Esophagus squamous epithelium (tissue), 4 donors: ENCODE data around the gene GPC3.

ENCODE experiments used
- POLR2A ChIP-seq, 4 donors: fragments of 450-650 bp; IDR thresholded peaks; one replicate each; pipeline ENCODE4 v1.6.1; 2017; ENCODE audit warnings: antibody characterized with exemption in 4 of 4, mild to moderate bottlenecking in 4 of 4, moderate library complexity in 3 of 4
- TF ChIP-seq, protein P1 (sequence below), 6 experiments: fragments of 450-650 bp in 4 of 6; fragments of 200-600 bp in 2 of 6; sonication (generic) in 2 of 6; IDR thresholded peaks; one replicate each; pipeline ENCODE4 v1.5.1; 2016 to 2019; ENCODE audit warnings: antibody characterized with exemption in 6 of 6, mild to moderate bottlenecking in 4 of 6, moderate library complexity in 4 of 6

DNA sequence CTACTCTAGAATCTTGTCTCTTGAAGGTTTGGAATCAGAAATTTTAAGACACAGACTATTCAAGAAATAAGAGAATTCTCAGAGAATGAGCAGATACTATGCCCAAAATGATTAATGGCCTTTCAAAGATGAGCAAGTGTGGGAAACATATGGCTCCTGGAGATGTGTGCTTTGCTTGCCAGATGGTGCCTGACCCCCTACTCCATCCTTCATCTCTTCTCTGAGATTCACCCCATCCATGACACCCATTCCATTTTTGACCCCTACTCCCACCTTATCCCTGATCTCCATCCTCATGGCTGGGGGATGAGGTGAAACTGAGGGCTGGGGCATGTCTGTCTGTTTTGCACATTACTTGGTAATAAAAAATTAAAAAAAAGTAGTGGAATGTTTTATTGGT is 75.5 kb downstream of the GPC3 start:
- TF ChIP-seq, protein P1, sequence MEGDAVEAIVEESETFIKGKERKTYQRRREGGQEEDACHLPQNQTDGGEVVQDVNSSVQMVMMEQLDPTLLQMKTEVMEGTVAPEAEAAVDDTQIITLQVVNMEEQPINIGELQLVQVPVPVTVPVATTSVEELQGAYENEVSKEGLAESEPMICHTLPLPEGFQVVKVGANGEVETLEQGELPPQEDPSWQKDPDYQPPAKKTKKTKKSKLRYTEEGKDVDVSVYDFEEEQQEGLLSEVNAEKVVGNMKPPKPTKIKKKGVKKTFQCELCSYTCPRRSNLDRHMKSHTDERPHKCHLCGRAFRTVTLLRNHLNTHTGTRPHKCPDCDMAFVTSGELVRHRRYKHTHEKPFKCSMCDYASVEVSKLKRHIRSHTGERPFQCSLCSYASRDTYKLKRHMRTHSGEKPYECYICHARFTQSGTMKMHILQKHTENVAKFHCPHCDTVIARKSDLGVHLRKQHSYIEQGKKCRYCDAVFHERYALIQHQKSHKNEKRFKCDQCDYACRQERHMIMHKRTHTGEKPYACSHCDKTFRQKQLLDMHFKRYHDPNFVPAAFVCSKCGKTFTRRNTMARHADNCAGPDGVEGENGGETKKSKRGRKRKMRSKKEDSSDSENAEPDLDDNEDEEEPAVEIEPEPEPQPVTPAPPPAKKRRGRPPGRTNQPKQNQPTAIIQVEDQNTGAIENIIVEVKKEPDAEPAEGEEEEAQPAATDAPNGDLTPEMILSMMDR (IDR thresholded peaks at IDR 0.05): no peak
- TF ChIP-seq POLR2A (IDR thresholded peaks at IDR 0.05): no peak
